H9 (cell line): ENCODE measurements around the gene ZWILCH. TPM values are rescaled to one million over a fixed set of nuclear protein-coding genes. Genes with fewer than 3 reads are reported as not detected.

Experiments
- DNase-seq: peaks from one replicate; pipeline ENCODE4 v3.0.0-alpha.2; 2017
- H2AFZ ChIP-seq: one replicate; pipeline ENCODE4 v1.6.1; 2013; ENCODE audit warnings: mild to moderate bottlenecking, low read length, control low read depth, moderate library complexity
- H2AK5ac ChIP-seq: 2 replicates; pipeline ENCODE4 v1.6.1; 2013; ENCODE audit warnings: low read length, control low read depth, mixed read lengths; ENCODE audit not compliant: insufficient read length
- H2BK120ac ChIP-seq: one replicate; pipeline ENCODE4 v1.6.1; 2013; ENCODE audit warnings: low read depth, mild to moderate bottlenecking, low read length, control low read depth, inconsistent platforms; ENCODE audit not compliant: poor library complexity, severe bottlenecking
- H2BK12ac ChIP-seq: 2 replicates; pipeline ENCODE4 v1.6.1; 2013; ENCODE audit warnings: low read length, control low read depth, mixed read lengths, low read depth; ENCODE audit not compliant: insufficient read length
- H2BK15ac ChIP-seq: 2 replicates; pipeline ENCODE4 v1.6.1; 2013; ENCODE audit warnings: low read depth, low read length, control low read depth
- H2BK20ac ChIP-seq: one replicate; pipeline ENCODE4 v1.6.1; 2013; ENCODE audit warnings: low read depth, mild to moderate bottlenecking, low read length, control low read depth, inconsistent platforms; ENCODE audit not compliant: poor library complexity, severe bottlenecking
- H2BK5ac ChIP-seq: 2 replicates; pipeline ENCODE4 v1.6.1; 2013; ENCODE audit warnings: low read length, control low read depth, mixed read lengths; ENCODE audit not compliant: insufficient read length
- H3K14ac ChIP-seq: 2 replicates; pipeline ENCODE4 v1.6.1; 2013; ENCODE audit warnings: low read length, control low read depth; ENCODE audit not compliant: insufficient read depth
- H3K18ac ChIP-seq: 2 replicates; pipeline ENCODE4 v1.6.1; 2013; ENCODE audit warnings: low read depth, mild to moderate bottlenecking, mixed read lengths, low read length, control low read depth; ENCODE audit not compliant: insufficient read length
- H3K23ac ChIP-seq: 2 replicates; pipeline ENCODE4 v1.6.1; 2013; ENCODE audit warnings: low read length, control low read depth, mixed read lengths, low read depth; ENCODE audit not compliant: insufficient read length
- H3K23me2 ChIP-seq: 2 replicates; pipeline ENCODE4 v1.6.1; 2013; ENCODE audit warnings: low read depth, mild to moderate bottlenecking, mixed read lengths, low read length, control low read depth; ENCODE audit not compliant: insufficient read length, poor library complexity, severe bottlenecking
- H3K27ac ChIP-seq: 2 replicates; pipeline ENCODE4 v1.5.1; 2013; ENCODE audit warnings: low read length, control low read depth, mixed read lengths, low read depth; ENCODE audit not compliant: insufficient read length
- H3K27me3 ChIP-seq: 2 replicates; pipeline ENCODE4 v1.6.1; 2013; ENCODE audit warnings: low read length, control low read depth, inconsistent platforms; ENCODE audit not compliant: insufficient read depth
- H3K4ac ChIP-seq: 2 replicates; pipeline ENCODE4 v1.6.1; 2013; ENCODE audit warnings: low read depth, mild to moderate bottlenecking, control low read depth, inconsistent platforms, low read length, moderate library complexity
- H3K4me1 ChIP-seq: 2 replicates; pipeline ENCODE4 v1.6.1; 2013; ENCODE audit warnings: low read length, control low read depth, inconsistent platforms; ENCODE audit not compliant: insufficient read depth
- H3K4me2 ChIP-seq: 2 replicates; pipeline ENCODE4 v1.6.1; 2013; ENCODE audit warnings: low read length, control low read depth, mixed read lengths; ENCODE audit not compliant: insufficient read length, insufficient read depth
- H3K56ac ChIP-seq: 2 replicates; pipeline ENCODE4 v1.6.1; 2013; ENCODE audit warnings: low read depth, mild to moderate bottlenecking, mixed read lengths, low read length, control low read depth; ENCODE audit not compliant: insufficient read length
- H3K79me1 ChIP-seq: 2 replicates; pipeline ENCODE4 v1.6.1; 2013; ENCODE audit warnings: low read depth, mild to moderate bottlenecking, moderate library complexity, low read length, control low read depth, inconsistent platforms; ENCODE audit not compliant: insufficient read depth, poor library complexity, severe bottlenecking
- H3K79me2 ChIP-seq: 2 replicates; pipeline ENCODE4 v1.6.1; 2013; ENCODE audit warnings: low read length, control low read depth, inconsistent platforms; ENCODE audit not compliant: insufficient read depth
- H3K9ac ChIP-seq: 2 replicates; pipeline ENCODE4 v1.6.1; 2013; ENCODE audit warnings: low read length, control low read depth, mixed read lengths; ENCODE audit not compliant: insufficient read length; ENCODE audit errors: extremely low read depth
- H3K9me3 ChIP-seq: one replicate; pipeline ENCODE4 v1.6.1; 2013; ENCODE audit warnings: low read depth, low read length, inconsistent platforms; ENCODE audit not compliant: control insufficient read depth
- H3T11ph ChIP-seq: one replicate; pipeline ENCODE4 v1.6.1; 2013; ENCODE audit warnings: mild to moderate bottlenecking, low read length, control low read depth, inconsistent platforms
- H4K20me1 ChIP-seq: one replicate; pipeline ENCODE4 v1.6.1; 2013; ENCODE audit not compliant: control insufficient read depth, insufficient read length, insufficient read depth
- H4K5ac ChIP-seq: 2 replicates; pipeline ENCODE4 v1.6.1; 2013; ENCODE audit warnings: low read depth, mild to moderate bottlenecking, mixed read lengths, low read length, control low read depth; ENCODE audit not compliant: insufficient read length
- H4K8ac ChIP-seq: replicated peaks from 2 replicates; pipeline ENCODE4 v1.6.1; 2013; ENCODE audit warnings: low read length, control low read depth, mixed read lengths, low read depth; ENCODE audit not compliant: insufficient read length
- H4K91ac ChIP-seq: 2 replicates; pipeline ENCODE4 v1.6.1; 2013; ENCODE audit warnings: low read depth, mild to moderate bottlenecking, moderate library complexity, mixed read lengths, low read length, control low read depth; ENCODE audit not compliant: insufficient read length
- H3K27ac Mint-ChIP-seq, 3 experiments: 2 replicates in 2 of 3; 3 replicates in 1 of 3; pipeline ENCODE4 v1.8.0; 2020 to 2021; ENCODE audit warnings: mixed read lengths in 3 of 3, mild to moderate bottlenecking in 1 of 3, moderate library complexity in 1 of 3
- H3K27me3 Mint-ChIP-seq: 2 replicates; pipeline ENCODE4 v1.8.0; 2021; ENCODE audit warnings: low read depth, mild to moderate bottlenecking, moderate library complexity, mixed read lengths
- H3K36me3 Mint-ChIP-seq, 3 experiments: 2 replicates in 2 of 3; 3 replicates in 1 of 3; pipeline ENCODE4 v1.8.0; 2020 to 2021; ENCODE audit warnings: low read depth in 3 of 3, mixed read lengths in 3 of 3; ENCODE audit not compliant: insufficient read depth in 1 of 3
- H3K4me1 Mint-ChIP-seq, 2 experiments: 2 replicates each; pipeline ENCODE4 v1.8.0; 2020; ENCODE audit warnings: mixed read lengths in 2 of 2
- H3K4me3 Mint-ChIP-seq, 2 experiments: 2 replicates in 1 of 2; 3 replicates in 1 of 2; pipeline ENCODE4 v1.8.0; 2020 to 2021; ENCODE audit warnings: mild to moderate bottlenecking in 2 of 2, mixed read lengths in 2 of 2, moderate library complexity in 1 of 2
- H3K9me3 Mint-ChIP-seq, 2 experiments: 2 replicates in 1 of 2; 3 replicates in 1 of 2; pipeline ENCODE4 v1.8.0; 2020; ENCODE audit warnings: mild to moderate bottlenecking in 2 of 2, mixed read lengths in 2 of 2, moderate library complexity in 1 of 2
- CTCF ChIP-seq: fragments of 200-600 bp; sonication (generic); conservative IDR thresholded peaks from 3 replicates; pipeline ENCODE4 v1.8.0; 2021; ENCODE audit warnings: antibody characterized with exemption, mild to moderate bottlenecking
- WGBS: extraction: QIAGEN DNeasy Blood & Tissue Kit; methylation state at CpG from one replicate; pipeline ENCODE4 v1.1.7; 2013; ENCODE audit warnings: missing lambda C conversion rate, low lambda C conversion rate, mixed read lengths; ENCODE audit not compliant: insufficient read length; ENCODE audit errors: extremely low coverage; 5-methylcytosine and 5-hydroxymethylcytosine counted together
- total RNA-seq: library from RNA; stranded (reverse); gene quantifications from 2 replicates; pipeline ENCODE4 v1.2.1, GENCODE V29; 2021

Gene ZWILCH
- total RNA-seq, 1 experiment from 2014 or later, result 47.2 TPM

- peaks cover 2% of the 10 kb centered on the region for H4K20me1 ChIP-seq
- WGBS, result no CpG with 5 or more reads among the region's 5 CpGs
Measured at GRCh38 chr15:66587749-66588148, 82.6 kb downstream of the ZWILCH start.

More at GRCh38 chr15:66587749-66588148, 82.6 kb downstream of the ZWILCH start:
- no peak overlapping the region for H3K56ac ChIP-seq
- Mint-ChIP-seq H3K4me1 (peaks cover 15 to 22% of the 10 kb centered on the region in 2 experiments), H3K27me3 (no peaks in the 10 kb centered on the region; the same call in 1 of the 2 replicates), H3K4me3 (no peak overlapping the region), H3K36me3 (no peaks in the 10 kb centered on the region), H3K27ac (no peak overlapping the region), H3K9me3 (no peaks in the 10 kb centered on the region)
- H3K79me2 ChIP-seq, result no peaks in the 10 kb centered on the region
- H4K8ac ChIP-seq, result no peak overlapping the region
- H3K4me1 ChIP-seq, result no peaks in the 10 kb centered on the region
- H3K9me3 ChIP-seq, result no peaks in the 10 kb centered on the region
- H2BK12ac ChIP-seq, result no peak overlapping the region
- no peaks in the 10 kb centered on the region for H3K79me1 ChIP-seq
- H3K4ac ChIP-seq, result no peak overlapping the region
- H3K27ac ChIP-seq, result no peak overlapping the region
- no peak for TF ChIP-seq CTCF
- H2BK15ac ChIP-seq, result no peak overlapping the region
- H3K9ac ChIP-seq, result no peak overlapping the region
- H3K23me2 ChIP-seq, result no peaks in the 10 kb centered on the region
- no peak overlapping the region for H2BK5ac ChIP-seq
- no peak overlapping the region for H3T11ph ChIP-seq
- no peak overlapping the region for H4K5ac ChIP-seq
- no peak overlapping the region for H2BK20ac ChIP-seq
- no peak overlapping the region for H2AFZ ChIP-seq
- H3K23ac ChIP-seq, result no peak overlapping the region
- H2AK5ac ChIP-seq, result no peak overlapping the region
- H4K91ac ChIP-seq, result no peak overlapping the region
- no peak overlapping the region for H3K4me2 ChIP-seq
- no peak overlapping the region for H2BK120ac ChIP-seq
- no peak for DNase-seq
- no peaks in the 10 kb centered on the region for H3K27me3 ChIP-seq
- H3K14ac ChIP-seq, result no peak overlapping the region
- H3K18ac ChIP-seq, result no peak overlapping the region
